ENCODE results near the gene ZDHHC7.
"Not testable (repeated sequence)": the region's sequence is repeated elsewhere in the genome, so short reads cannot be mapped to it uniquely, and the experiment has no call there.

The ZDHHC7 gene

GRCh38 chr16:85010931-85011845 is at the start of gene ZDHHC7:
ZDHHC7 (minus strand) TSS chr16:85011535; CDS start chr16:84990618, 20,917 bp downstream.
- DNase-seq, result peak; percentile 92

- DNase-seq, result no peak
Measured at GRCh38 chr16:85058909-85059308, 47.6 kb upstream of the ZDHHC7 start.

DNA sequence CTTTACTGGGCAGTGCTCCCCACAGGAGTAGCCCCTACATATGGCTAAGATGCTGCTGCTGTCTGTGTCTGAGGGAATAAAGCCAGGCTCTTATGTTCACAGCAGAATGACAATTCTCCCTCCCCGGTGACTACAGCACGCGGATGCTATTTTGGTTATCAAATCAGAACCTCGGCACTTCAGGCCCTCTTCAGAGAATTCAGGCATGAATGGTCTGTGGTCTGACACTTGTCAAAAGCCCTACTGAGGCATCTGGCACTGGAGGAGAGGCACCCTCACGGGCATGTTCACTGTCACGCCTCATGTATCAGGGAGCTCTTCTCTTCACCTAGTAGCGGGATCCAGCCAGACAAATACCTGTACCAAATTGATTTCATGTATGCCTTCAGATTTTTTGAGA is 46.6 kb upstream of the ZDHHC7 start:
- DNase-seq, result no peak

- DNase-seq, result no peak
Measured at GRCh38 chr16:85057212-85057889, 46.0 kb upstream of the ZDHHC7 start.

GRCh38 chr16:85056211-85056748 is 44.9 kb upstream of the ZDHHC7 start:
- no peak for DNase-seq

- DNase-seq, result no peak
Measured at GRCh38 chr16:85055493-85056210, 44.3 kb upstream of the ZDHHC7 start.

DNA sequence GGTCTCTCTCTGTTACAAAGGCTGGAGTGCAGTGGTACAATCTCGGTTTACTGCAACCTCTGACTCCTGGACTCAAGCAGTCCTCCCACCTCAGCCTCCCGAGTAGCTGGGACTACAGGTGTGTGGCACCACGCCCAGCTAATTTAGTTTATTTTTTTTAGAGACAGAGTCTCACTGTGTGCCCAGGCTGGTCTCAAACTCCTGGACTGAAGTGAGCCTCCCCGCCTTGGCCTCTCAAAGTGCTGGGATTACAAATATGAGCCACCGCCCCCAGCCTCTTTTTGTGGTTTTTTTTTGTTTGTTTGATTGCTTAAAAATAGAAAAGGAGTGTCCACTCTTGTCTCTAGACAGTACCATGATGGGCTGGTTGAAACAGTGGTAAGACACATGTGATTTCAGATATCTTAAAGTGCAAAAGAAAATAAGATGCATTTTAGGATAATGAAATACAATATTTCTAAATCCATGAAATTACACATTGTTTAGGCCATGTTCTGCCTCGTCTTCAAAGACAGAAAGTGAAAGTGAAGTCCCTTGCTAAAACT is 43.7 kb upstream of the ZDHHC7 start:
- no peak for DNase-seq

- not testable (repeated sequence) for DNase-seq
Measured at GRCh38 chr16:85054321-85054720, 43.0 kb upstream of the ZDHHC7 start.

- no peak for DNase-seq
Measured at GRCh38 chr16:85052536-85052935, 41.2 kb upstream of the ZDHHC7 start.

DNA sequence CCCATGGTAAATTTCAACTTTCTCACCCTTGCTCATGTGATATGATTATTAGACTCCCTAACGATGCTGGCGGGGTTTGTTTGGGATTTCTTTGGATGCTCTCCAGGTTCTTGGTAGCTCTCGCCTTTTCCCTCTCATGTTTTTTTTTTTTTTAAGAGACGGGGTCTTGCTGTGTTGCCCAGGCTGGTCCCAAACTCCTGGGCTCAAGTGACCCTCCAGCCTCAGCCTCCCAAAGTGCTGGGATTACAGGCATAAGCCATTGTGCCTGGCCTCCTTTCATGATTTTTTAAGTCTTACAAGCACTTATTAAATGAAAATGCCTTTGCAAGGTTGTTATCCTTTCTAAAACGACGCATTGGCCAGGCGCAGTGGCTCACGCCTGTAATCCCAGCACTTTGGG is 40.3 kb upstream of the ZDHHC7 start:
- DNase-seq, result no peak

GRCh38 chr16:85051067-85051581 is 39.8 kb upstream of the ZDHHC7 start:
- no peak for DNase-seq

DNA sequence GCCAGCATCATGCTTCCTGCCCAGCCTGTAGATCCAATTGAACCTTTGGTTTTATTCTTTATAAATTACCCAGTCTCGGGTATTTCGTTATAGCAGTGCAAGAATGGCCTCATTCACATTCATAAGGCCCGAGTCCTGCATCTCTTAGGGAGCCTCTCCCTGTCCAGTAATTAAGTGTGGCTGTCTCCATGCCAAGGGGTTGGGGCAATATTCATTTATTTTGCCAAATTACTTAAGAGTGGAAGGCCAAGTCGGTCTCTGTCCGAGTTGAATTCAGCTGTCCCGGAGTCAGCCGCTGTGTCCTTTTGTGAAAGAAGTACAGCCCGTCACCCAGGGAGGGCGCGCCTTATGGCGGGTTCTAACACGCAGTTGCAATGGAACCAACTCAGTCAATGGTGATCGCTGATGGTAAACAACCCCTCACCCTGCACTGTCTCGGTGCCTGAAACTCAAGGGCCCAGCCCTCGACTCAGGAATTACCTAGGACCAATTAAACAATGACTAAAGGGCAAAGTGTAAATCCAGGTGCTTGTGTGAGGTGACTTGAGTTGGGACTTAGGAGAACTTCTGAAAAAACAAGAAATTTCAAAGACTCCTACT is 38.5 kb upstream of the ZDHHC7 start:
- DNase-seq, result no peak

DNA sequence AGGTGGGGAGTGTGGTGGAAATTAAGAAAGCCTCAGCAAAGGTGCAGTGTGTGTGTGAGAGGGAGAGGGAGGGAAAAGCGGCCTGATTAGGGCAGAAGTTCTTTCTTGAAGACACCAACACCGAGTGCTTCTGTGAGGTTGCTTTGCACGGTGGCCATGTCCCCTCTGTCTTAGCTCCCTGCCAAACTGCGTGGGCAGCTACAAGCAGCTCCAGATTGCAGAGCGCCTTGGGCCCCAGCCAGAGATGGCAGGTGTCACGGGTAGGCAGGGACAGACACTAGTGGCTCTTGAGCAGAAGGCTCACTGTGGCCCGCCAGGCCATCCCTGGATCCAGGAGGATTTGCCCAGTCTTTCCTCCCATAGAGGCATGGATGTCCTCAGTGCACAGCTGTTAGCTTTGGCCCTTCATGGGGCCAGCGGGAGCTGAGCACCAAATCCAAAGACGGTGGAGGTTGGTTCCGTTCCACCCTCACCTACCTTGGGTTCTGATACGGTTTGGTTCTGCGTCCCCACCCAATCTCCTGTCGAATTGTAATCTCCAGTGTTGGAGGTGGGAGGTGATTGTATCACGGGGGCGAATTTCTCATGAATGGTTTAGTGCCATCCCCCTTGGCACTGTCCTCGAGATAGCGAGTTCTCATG is 37.7 kb upstream of the ZDHHC7 start:
- DNase-seq, result no peak

DNA sequence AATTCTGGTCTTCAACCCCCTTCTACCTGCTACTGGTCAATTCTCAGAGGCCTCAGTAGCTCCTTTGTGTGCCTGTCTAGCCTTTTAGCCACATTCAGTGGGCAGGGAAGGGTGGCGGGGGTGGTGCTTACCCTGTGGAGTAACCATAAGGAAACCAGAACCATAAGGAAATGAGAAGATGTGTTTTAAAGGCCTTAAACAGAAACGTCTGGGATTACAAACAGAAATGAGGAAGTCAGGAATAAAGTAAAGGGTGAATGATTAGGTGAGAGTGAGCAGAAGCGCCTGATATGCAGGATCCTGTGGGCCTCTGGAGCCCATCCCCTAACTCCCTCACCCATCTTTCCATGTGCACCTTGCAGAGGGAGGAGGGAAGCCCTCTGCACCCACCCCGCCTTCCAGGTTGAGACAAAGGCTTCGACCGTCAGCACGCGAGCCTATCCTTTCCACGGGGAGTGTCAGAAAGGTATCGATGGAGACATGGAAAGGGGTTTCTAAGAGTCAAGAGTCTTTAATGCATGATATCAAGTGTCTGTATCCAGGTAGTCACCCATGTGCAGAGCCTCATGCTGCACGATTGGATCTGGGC is 36.6 kb upstream of the ZDHHC7 start:
- no peak for DNase-seq

- no peak for DNase-seq
Measured at GRCh38 chr16:85046931-85047866, 35.9 kb upstream of the ZDHHC7 start.

- no peak for DNase-seq
Measured at GRCh38 chr16:85046472-85046916, 35.2 kb upstream of the ZDHHC7 start.

DNA sequence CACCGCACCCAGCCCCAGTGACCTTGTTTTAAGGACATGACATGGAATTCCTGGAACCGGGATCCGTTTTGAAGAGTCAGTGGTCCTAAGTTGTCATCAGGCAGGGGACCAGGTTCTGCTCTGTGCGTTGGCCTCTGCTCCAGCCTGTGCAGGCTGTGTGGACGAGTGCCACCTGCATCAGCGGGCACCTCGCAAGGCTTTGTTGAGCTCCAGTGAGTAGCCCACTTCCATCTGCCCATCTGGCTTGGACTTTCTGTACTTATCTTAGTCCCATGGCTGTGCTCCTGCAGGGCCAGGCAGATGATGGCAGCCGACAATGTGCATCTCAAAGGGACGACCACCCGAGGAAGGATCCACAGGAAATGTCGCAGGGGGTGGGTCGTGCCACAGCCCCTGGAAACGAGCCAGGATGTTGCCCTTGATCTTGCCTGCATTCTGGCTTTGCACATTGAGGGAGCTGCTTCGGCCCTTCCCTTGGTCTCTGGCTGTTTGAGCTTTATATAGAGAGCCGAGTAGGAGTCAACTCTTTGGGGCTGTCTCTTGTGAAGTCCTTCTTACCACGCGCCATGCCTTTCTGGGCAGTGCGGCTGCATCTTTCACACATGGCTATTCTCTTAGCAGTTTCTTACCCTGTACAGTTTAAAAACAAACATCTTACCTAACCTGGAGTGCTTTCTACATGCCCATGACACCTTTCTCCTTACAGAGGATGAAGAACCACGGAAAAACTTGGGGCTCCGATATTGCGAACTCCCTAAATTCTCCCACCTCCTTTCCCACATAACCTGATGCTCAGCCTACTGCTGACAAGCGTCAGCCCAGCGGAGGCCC is 34.5 kb upstream of the ZDHHC7 start:
- DNase-seq, result no peak

GRCh38 chr16:85045077-85045476 is 33.7 kb upstream of the ZDHHC7 start:
- DNase-seq, result no peak

DNA sequence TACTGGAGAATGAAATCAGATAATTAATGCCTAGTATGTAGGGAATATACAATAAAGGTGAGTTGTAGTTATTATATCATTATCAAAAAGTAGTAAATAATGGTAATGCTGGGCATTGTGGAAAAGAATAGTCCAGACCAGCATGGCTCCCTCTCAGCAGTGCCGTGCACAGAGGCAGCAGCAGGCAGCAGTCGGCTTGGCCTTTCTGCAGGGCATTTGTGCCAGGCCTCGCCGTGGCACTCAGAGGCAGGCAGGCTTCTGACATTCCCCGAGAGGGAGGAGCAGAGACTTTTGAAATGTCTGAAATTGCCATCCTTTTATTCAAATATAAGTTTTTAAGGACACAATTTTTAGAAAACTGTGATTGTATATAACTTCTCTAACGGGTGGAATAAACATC is 31.3 kb upstream of the ZDHHC7 start:
- no peak for DNase-seq
